RWPE2 (cell line): ENCODE data around the gene LCE2A.

Experiments
- ATAC-seq: fragments of 200-7000 bp; cut with Tn5 transposase; 3 replicates; pipeline ENCODE4 v1.9.1; 2021; ENCODE audit warnings: low read depth
- DNase-seq: peaks from one replicate; pipeline ENCODE4 v3.0.0-alpha.2; 2020; ENCODE audit warnings: low spot score
- H3K27ac ChIP-seq: fragments of 450-650 bp; 2 replicates; pipeline ENCODE4 v1.5.1; 2017; ENCODE audit warnings: mild to moderate bottlenecking; ENCODE audit not compliant: poor library complexity, severe bottlenecking
- H3K27me3 ChIP-seq: fragments of 250-450 bp; sonication (Bioruptor Pico); 2 replicates; pipeline ENCODE4 v1.5.1; 2021; ENCODE audit warnings: mild to moderate bottlenecking, moderate library complexity; ENCODE audit not compliant: insufficient read depth, poor library complexity, severe bottlenecking
- H3K36me3 ChIP-seq: fragments of 250-450 bp; sonication (Bioruptor Pico); 2 replicates; pipeline ENCODE4 v1.5.1; 2020; ENCODE audit warnings: low read depth, mild to moderate bottlenecking, moderate library complexity
- H3K4me1 ChIP-seq: fragments of 250-450 bp; sonication (Bioruptor Pico); 2 replicates; pipeline ENCODE4 v1.5.1; 2021; ENCODE audit warnings: mild to moderate bottlenecking, moderate library complexity; ENCODE audit not compliant: insufficient read depth, poor library complexity, severe bottlenecking
- H3K4me3 ChIP-seq: fragments of 250-450 bp; sonication (Bioruptor Pico); 2 replicates; pipeline ENCODE4 v1.5.1; 2021; ENCODE audit warnings: mild to moderate bottlenecking, moderate library complexity; ENCODE audit not compliant: severe bottlenecking
- H3K9me3 ChIP-seq: fragments of 250-450 bp; sonication (Bioruptor Pico); 2 replicates; pipeline ENCODE4 v1.5.1; 2021; ENCODE audit warnings: mild to moderate bottlenecking, moderate library complexity; ENCODE audit not compliant: severe bottlenecking
- TF ChIP-seq, protein P1 (sequence below): fragments of 450-650 bp; IDR thresholded peaks from one replicate; pipeline ENCODE4 v1.5.1; 2017; ENCODE audit warnings: mild to moderate bottlenecking, moderate library complexity; ENCODE audit not compliant: poor library complexity, severe bottlenecking

The LCE2A gene

DNA sequence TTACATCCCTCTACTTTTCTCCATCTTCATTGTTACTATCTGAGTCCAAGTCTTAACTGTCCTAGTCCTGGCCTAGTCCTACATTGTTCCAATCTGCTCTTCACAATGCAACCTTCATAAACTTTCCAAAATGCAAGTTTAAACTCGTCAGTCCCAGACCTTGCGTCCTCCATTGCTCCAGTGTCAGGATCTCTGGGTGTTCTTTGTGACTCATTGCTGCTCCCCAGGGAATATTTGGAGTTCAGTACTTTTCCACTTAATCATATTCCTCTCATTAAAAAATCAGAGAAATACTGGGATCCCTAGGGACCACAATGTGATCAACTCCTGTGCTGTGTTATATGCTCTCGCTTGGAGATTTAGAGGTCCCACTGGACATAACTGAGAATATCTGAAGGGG lies 41.7 kb downstream of the LCE2A start:
- Histone ChIP-seq H3K27ac (peak overlapping the region; percentile 44), H3K4me3 (no peak overlapping the region), H3K4me1 (peaks cover 44% of the 10 kb centered on the region), H3K36me3 (no peaks in the 10 kb centered on the region), H3K27me3 (no peaks in the 10 kb centered on the region), H3K9me3 (no peaks in the 10 kb centered on the region)
- ATAC-seq: peak; percentile 37; the same call in 1 of the 3 replicates
- DNase-seq: no peak
- TF ChIP-seq, protein P1, sequence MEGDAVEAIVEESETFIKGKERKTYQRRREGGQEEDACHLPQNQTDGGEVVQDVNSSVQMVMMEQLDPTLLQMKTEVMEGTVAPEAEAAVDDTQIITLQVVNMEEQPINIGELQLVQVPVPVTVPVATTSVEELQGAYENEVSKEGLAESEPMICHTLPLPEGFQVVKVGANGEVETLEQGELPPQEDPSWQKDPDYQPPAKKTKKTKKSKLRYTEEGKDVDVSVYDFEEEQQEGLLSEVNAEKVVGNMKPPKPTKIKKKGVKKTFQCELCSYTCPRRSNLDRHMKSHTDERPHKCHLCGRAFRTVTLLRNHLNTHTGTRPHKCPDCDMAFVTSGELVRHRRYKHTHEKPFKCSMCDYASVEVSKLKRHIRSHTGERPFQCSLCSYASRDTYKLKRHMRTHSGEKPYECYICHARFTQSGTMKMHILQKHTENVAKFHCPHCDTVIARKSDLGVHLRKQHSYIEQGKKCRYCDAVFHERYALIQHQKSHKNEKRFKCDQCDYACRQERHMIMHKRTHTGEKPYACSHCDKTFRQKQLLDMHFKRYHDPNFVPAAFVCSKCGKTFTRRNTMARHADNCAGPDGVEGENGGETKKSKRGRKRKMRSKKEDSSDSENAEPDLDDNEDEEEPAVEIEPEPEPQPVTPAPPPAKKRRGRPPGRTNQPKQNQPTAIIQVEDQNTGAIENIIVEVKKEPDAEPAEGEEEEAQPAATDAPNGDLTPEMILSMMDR: no peak

DNA sequence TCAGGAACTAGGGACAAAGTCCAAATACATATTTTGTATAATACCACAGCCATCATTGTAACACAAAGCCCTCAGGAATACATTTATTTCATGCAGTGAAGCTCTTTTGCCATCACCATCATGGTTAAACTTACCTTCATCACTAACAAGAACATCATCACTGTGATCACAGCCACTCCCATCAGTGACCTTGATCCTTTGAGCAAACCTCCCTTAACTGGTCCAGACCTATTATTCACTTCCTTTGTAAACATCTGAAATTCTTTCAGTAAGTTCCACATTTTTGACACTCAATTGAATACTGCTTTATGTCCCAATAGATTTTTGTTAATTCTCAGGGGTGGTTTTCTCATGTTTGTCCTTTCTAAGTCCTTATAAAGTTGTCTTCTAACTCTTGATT lies 43.5 kb downstream of the LCE2A start:
- DNase-seq: no peak
- Histone ChIP-seq H3K36me3 (no peaks in the 10 kb centered on the region), H3K27ac (peak overlapping the region; percentile 67), H3K9me3 (no peaks in the 10 kb centered on the region), H3K27me3 (no peaks in the 10 kb centered on the region), H3K4me1 (peaks cover 53% of the 10 kb centered on the region), H3K4me3 (no peak overlapping the region)
- ATAC-seq: no peak
- TF ChIP-seq, protein P1: no peak

DNA sequence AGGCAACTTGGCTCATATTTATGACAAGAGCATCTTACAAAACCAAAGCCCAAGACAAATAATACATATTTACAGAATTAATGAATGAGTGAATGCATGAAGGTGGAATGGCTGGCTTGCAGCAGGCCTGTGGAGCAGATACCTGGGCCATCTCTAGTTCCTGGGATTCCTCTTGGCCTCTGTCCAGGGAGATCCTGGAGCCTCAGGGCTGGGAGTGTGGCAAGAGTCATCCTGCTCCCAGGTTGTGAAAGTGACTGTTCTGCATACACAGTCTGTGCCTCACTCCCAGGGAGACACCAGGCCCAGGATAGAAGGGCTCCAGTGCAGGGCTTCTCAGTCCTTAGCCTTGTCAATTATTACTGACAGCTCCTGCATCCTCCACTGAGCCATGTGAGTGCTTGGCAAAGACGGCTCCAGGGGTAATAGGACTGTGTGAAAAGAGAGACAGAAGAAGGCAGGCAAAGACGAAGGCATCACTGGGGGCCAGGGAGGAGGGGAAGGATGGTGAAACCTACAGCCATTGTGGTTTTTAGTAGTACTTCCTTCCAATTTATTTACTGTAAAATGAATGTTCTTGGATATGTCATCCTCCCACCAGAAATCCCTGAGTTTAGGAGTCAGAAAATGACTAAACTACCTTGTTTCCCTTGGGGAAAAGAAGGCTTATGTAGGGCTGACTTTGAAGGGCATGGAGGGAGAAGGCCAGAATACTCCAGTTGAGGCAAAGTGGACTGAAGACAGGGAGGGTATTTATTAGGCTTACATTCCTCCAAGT lies 45.4 kb downstream of the LCE2A start:
- Histone ChIP-seq H3K4me3 (no peak overlapping the region), H3K9me3 (no peaks in the 10 kb centered on the region), H3K4me1 (peaks cover 53% of the 10 kb centered on the region), H3K27ac (peak overlapping the region; percentile 67), H3K36me3 (no peaks in the 10 kb centered on the region), H3K27me3 (no peaks in the 10 kb centered on the region)
- ATAC-seq: peak; percentile 92
- DNase-seq: peak; percentile 85
- TF ChIP-seq, protein P1: no peak

DNA sequence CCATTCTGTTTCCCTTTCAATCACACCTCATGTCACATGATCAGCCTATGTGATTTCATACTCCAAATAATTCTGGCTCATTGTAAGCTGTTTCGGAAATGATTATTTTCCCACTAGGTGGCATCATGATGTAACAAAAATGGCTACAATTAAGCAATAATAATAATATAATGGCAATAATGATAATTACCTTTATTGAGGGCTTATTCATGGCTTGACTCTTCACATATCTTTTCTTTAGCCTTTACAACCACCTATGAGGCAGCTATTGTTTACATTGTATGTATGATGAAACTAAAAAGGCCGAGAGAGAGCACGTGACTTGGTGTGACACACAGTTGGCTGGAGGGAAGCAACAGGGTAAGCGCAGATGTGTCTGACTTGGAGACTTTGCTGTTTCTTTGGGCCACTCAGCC lies 47.2 kb downstream of the LCE2A start:
- Histone ChIP-seq H3K27me3 (no peaks in the 10 kb centered on the region), H3K27ac (peak overlapping the region; percentile 67), H3K36me3 (no peaks in the 10 kb centered on the region), H3K9me3 (no peaks in the 10 kb centered on the region), H3K4me3 (no peak overlapping the region), H3K4me1 (peaks cover 42% of the 10 kb centered on the region)
- DNase-seq: no peak
- TF ChIP-seq, protein P1: peak; percentile 40
- peak; percentile 65 for ATAC-seq

DNA sequence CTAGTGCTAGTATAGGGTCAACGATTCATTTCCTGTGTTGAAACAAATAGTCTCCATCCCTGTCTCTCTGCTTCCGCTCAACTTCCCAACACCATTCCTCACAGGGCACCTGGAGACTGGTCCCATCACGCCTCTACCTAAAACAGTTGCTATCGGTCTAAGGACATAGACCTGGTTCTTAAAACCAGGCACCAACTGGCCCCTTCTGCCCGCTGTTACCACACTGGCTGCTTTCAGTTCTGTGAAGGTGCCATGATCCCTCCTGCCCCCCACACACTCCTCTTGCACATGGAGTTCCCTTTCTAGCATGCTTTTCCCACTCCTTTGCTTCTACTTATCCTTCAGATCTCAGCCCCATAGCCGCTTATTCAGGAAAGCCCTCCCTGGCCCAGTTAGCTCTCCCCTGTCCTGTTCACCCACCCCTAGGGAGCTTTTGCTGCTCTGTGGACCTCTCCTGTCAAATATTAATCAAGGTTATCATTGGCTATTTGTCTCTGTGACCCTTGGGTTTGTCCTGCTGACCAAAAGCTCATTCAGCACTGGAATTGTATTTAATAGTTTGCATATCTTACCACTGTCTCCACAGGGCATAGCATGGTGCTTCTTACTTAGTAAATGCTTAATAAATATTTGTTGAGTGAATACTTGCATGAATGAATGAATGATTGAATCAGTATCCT lies 47.8 kb downstream of the LCE2A start:
- DNase-seq (no peak), ATAC-seq (no peak)
- H3K9me3 ChIP-seq: no peaks in the 10 kb centered on the region
- H3K4me3 ChIP-seq: no peak overlapping the region
- H3K36me3 ChIP-seq: no peaks in the 10 kb centered on the region
- H3K4me1 ChIP-seq: peaks cover 40% of the 10 kb centered on the region
- TF ChIP-seq, protein P1: no peak
- no peaks in the 10 kb centered on the region for H3K27me3 ChIP-seq
- peak overlapping the region; percentile 67 for H3K27ac ChIP-seq
